ENCODE data around the gene EIF5A.

The EIF5A gene

GRCh38 chr17:7313890-7314718 is 6.7 kb downstream of the EIF5A start:
- DNase-seq = no peak

GRCh38 chr17:7314719-7315569 is 7.5 kb downstream of the EIF5A start, which contains the start of gene GPS2:
TSS of gene GPS2 (minus strand) at chr17:7315360. CDS start at chr17:7315052, 308 bp downstream.
- DNase-seq = peak; percentile 90

GRCh38 chr17:7315570-7316235 is 8.3 kb downstream of the EIF5A start:
- DNase-seq = no peak

- no peak for DNase-seq
Observed at GRCh38 chr17:7317161-7317803, 9.9 kb downstream of the EIF5A start.

GRCh38 chr17:7318121-7318860 is 10.9 kb downstream of the EIF5A start:
- no peak for DNase-seq

- DNase-seq = no peak
Observed at GRCh38 chr17:7321466-7321865, 14.0 kb downstream of the EIF5A start.

- no peak for DNase-seq
Observed at GRCh38 chr17:7322520-7323194, 15.2 kb downstream of the EIF5A start.

- DNase-seq = peak; percentile 42
Observed at GRCh38 chr17:7323731-7324437, 16.5 kb downstream of the EIF5A start.

GRCh38 chr17:7324438-7324779 is 17.0 kb downstream of the EIF5A start:
- DNase-seq = no peak

GRCh38 chr17:7325031-7325528 is 17.7 kb downstream of the EIF5A start:
- no peak for DNase-seq

GRCh38 chr17:7326186-7326585 is 18.8 kb downstream of the EIF5A start:
- no peak for DNase-seq

GRCh38 chr17:7327056-7327455 is 19.6 kb downstream of the EIF5A start:
- DNase-seq = no peak

- no peak for DNase-seq
Observed at GRCh38 chr17:7327501-7327900, 20.1 kb downstream of the EIF5A start.

- DNase-seq = no peak
Observed at GRCh38 chr17:7328009-7328408, 20.6 kb downstream of the EIF5A start.

GRCh38 chr17:7328840-7329373 is 21.5 kb downstream of the EIF5A start, which contains the start of gene NEURL4:
TSS of gene NEURL4 (minus strand) at chr17:7329335. CDS start at chr17:7329312, 23 bp downstream.
- peak; percentile 41 for DNase-seq

- peak; percentile 96 for DNase-seq
Observed at GRCh38 chr17:7329374-7329996, 22.1 kb downstream of the EIF5A start.

GRCh38 chr17:7329997-7330637 is 22.7 kb downstream of the EIF5A start:
- peak; percentile 79 for DNase-seq

GRCh38 chr17:7330638-7331015 is 23.2 kb downstream of the EIF5A start:
- DNase-seq = no peak

GRCh38 chr17:7332111-7332510 is 24.7 kb downstream of the EIF5A start:
- no peak for DNase-seq

All from stimulated activated naive CD4-positive, alpha-beta T cell treated with Interleukin-2 at 50 U/mL for 16 hours (primary cell).